Caco-2 (cell line): ENCODE data around the gene TPSB2. TPM values are rescaled to one million over a fixed set of nuclear protein-coding genes. Genes with fewer than 3 reads are reported as not detected.
"Not testable (repeated sequence)": the region's sequence is repeated elsewhere in the genome, so short reads cannot be mapped to it uniquely, and the experiment has no call there.

Experiments
- BruUV-seq: library from RNA; stranded (reverse); fragments of 400-500 nt; replicated peaks from 2 replicates; lab custom pipeline; 2021; lab: Mats Ljungman, UMichigan
- CTCF ChIA-PET: fragments of 300-600 bp; sonication (Branson Sonifier 250); formaldehyde crosslinking; loops from one replicate; lab custom pipeline; 2022; ENCODE audit warnings: antibody characterized with exemption; lab: Charles Lee
- POLR2A ChIA-PET: fragments of 300-600 bp; sonication (Branson Sonifier 250); formaldehyde crosslinking; loops from one replicate; lab custom pipeline; 2022; ENCODE audit warnings: antibody characterized with exemption; lab: Charles Lee
- DNase-seq, 2 experiments: peaks; one replicate each; pipeline versions ENCODE4 v3.0.0 to v3.0.0-alpha.2; 2020 to 2022
- H3K27me3 ChIP-seq: replicated peaks from 2 replicates; pipeline ENCODE4 v1.6.0; 2011; ENCODE audit warnings: low read length; ENCODE audit not compliant: control insufficient read depth, insufficient read depth
- H3K36me3 ChIP-seq: 2 replicates; pipeline ENCODE4 v1.5.1; 2011; ENCODE audit warnings: low read length; ENCODE audit not compliant: control insufficient read depth, insufficient read depth
- H3K4me1 ChIP-seq: fragments of 250-450 bp; sonication (Bioruptor Pico); 2 replicates; pipeline ENCODE4 v1.5.1; 2020; ENCODE audit warnings: mild to moderate bottlenecking
- H3K4me3 ChIP-seq: 2 replicates; pipeline ENCODE4 v1.5.1; 2011; ENCODE audit warnings: low read depth, mild to moderate bottlenecking, control low read depth, low read length
- H3K9me3 ChIP-seq: fragments of 250-450 bp; sonication (Bioruptor Pico); 2 replicates; pipeline ENCODE4 v1.5.1; 2020; ENCODE audit warnings: mild to moderate bottlenecking, moderate library complexity
- H3K27ac Mint-ChIP-seq: one replicate; pipeline ENCODE4 v1.8.0; 2022; ENCODE audit warnings: mixed read lengths; ENCODE audit not compliant: unreplicated experiment
- H3K27me3 Mint-ChIP-seq: one replicate; pipeline ENCODE4 v1.8.0; 2022; ENCODE audit warnings: mixed read lengths; ENCODE audit not compliant: insufficient read depth, unreplicated experiment
- H3K36me3 Mint-ChIP-seq: one replicate; pipeline ENCODE4 v1.8.0; 2022; ENCODE audit warnings: mild to moderate bottlenecking, mixed read lengths; ENCODE audit not compliant: insufficient read depth, unreplicated experiment
- H3K4me1 Mint-ChIP-seq: one replicate; pipeline ENCODE4 v1.8.0; 2022; ENCODE audit warnings: low read depth, mixed read lengths; ENCODE audit not compliant: unreplicated experiment
- H3K4me3 Mint-ChIP-seq: one replicate; pipeline ENCODE4 v1.8.0; 2022; ENCODE audit warnings: mild to moderate bottlenecking, moderate library complexity, mixed read lengths; ENCODE audit not compliant: unreplicated experiment
- H3K9me3 Mint-ChIP-seq: one replicate; pipeline ENCODE4 v1.8.0; 2022; ENCODE audit warnings: mixed read lengths; ENCODE audit not compliant: unreplicated experiment
- intact Hi-C: fragments of 100-400 bp; cut with micrococcal nuclease; formaldehyde crosslinking; loops from one replicate; pipeline ENCODE4 v1.10.0; 2022; ENCODE audit not compliant: unreplicated experiment
- total RNA-seq: library from RNA; stranded (reverse); gene quantifications from 2 replicates; pipeline ENCODE4 v1.2.3, GENCODE V29; 2022
- TF ChIP-seq, protein P1 (sequence below), 2 experiments: fragments of 200-600 bp in 1 of 2; IDR thresholded peaks; 1 replicate in 1 of 2; 2 replicates in 1 of 2; pipeline versions ENCODE4 v1.5.1 to v1.8.0; 2011 to 2022; ENCODE audit warnings: antibody characterized with exemption in 1 of 2, control low read depth in 1 of 2, inconsistent platforms in 1 of 2, low read depth in 1 of 2, low read length in 1 of 2, mild to moderate bottlenecking in 1 of 2, moderate library complexity in 1 of 2; ENCODE audit not compliant: insufficient read depth in 1 of 2, severe bottlenecking in 1 of 2, unreplicated experiment in 1 of 2

Gene TPSB2
- total RNA-seq, 1 experiment from 2014 or later = not detected

- ChIA-PET POLR2A (no interaction called here), CTCF (no interaction called here)
- Histone ChIP-seq H3K27me3 (no peaks in the 10 kb centered on the region; the same call in 1 of the 2 replicates), H3K9me3 (no peaks in the 10 kb centered on the region), H3K4me3 (no peak overlapping the region), H3K4me1 (no peaks in the 10 kb centered on the region), H3K36me3 (no peaks in the 10 kb centered on the region)
- Mint-ChIP-seq H3K36me3 (no peaks in the 10 kb centered on the region), H3K27me3 (peaks cover 2% of the 10 kb centered on the region), H3K9me3 (peaks cover 7% of the 10 kb centered on the region), H3K27ac (no peak overlapping the region), H3K4me3 (no peak overlapping the region), H3K4me1 (no peaks in the 10 kb centered on the region)
- BruUV-seq = no TSS peak
- TF ChIP-seq, protein P1, sequence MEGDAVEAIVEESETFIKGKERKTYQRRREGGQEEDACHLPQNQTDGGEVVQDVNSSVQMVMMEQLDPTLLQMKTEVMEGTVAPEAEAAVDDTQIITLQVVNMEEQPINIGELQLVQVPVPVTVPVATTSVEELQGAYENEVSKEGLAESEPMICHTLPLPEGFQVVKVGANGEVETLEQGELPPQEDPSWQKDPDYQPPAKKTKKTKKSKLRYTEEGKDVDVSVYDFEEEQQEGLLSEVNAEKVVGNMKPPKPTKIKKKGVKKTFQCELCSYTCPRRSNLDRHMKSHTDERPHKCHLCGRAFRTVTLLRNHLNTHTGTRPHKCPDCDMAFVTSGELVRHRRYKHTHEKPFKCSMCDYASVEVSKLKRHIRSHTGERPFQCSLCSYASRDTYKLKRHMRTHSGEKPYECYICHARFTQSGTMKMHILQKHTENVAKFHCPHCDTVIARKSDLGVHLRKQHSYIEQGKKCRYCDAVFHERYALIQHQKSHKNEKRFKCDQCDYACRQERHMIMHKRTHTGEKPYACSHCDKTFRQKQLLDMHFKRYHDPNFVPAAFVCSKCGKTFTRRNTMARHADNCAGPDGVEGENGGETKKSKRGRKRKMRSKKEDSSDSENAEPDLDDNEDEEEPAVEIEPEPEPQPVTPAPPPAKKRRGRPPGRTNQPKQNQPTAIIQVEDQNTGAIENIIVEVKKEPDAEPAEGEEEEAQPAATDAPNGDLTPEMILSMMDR (IDR thresholded peaks at IDR 0.05; ENCODE audit: insufficient read depth in 1 of 2, low read depth in 1 of 2, low read length in 1 of 2, severe bottlenecking in 1 of 2, unreplicated experiment in 1 of 2) = no peak
- no peak for DNase-seq
- intact Hi-C loops = no loop called here
These were observed 42.6 kb upstream of the TPSB2 start for GRCh38 chr16:1272453-1273198.

GRCh38 chr16:1271724-1272413 is 41.9 kb upstream of the TPSB2 start:
- POLR2A ChIA-PET, intact Hi-C loops, H3K36me3 Mint-ChIP-seq, H3K36me3 ChIP-seq, H3K9me3 Mint-ChIP-seq, H3K4me1 ChIP-seq, H3K9me3 ChIP-seq, BruUV-seq, H3K27me3 Mint-ChIP-seq, H3K4me3 Mint-ChIP-seq, CTCF ChIA-PET, H3K4me1 Mint-ChIP-seq, H3K4me3 ChIP-seq, H3K27ac Mint-ChIP-seq, DNase-seq, H3K27me3 ChIP-seq: not testable (repeated sequence)

DNA sequence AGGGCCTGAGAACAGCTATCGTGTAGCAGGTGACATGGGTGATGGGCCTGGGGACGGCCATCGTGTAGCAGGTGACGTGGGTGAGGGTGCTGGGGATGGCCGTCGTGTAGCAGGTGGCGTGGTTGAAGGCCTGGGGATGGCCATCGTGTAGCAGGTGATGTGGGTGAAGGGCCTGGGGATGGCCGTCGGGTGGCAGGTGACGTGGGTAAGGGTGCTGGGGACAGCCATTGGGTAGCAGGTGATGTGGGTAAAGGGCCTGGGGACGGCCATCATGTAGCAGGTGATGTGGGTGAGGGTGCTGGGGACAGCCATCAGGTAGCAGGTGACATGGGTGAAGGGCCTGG is 41.4 kb upstream of the TPSB2 start:
- ChIA-PET CTCF (no interaction called here), POLR2A (no interaction called here)
- TF ChIP-seq, protein P1 (IDR thresholded peaks at IDR 0.05; ENCODE audit: insufficient read depth in 1 of 2, low read depth in 1 of 2, low read length in 1 of 2, severe bottlenecking in 1 of 2, unreplicated experiment in 1 of 2) = no peak
- peaks cover 7% of the 10 kb centered on the region for H3K9me3 Mint-ChIP-seq
- no peak overlapping the region for H3K4me3 Mint-ChIP-seq
- Histone ChIP-seq H3K4me3 (no peak overlapping the region), H3K4me1 (no peaks in the 10 kb centered on the region), H3K27me3 (no peaks in the 10 kb centered on the region; the same call in 1 of the 2 replicates), H3K9me3 (no peaks in the 10 kb centered on the region), H3K36me3 (no peaks in the 10 kb centered on the region)
- intact Hi-C loops = no loop called here
- H3K27me3 Mint-ChIP-seq = peaks cover 5% of the 10 kb centered on the region
- H3K27ac Mint-ChIP-seq = no peak overlapping the region
- H3K36me3 Mint-ChIP-seq = peaks cover 3% of the 10 kb centered on the region
- H3K4me1 Mint-ChIP-seq = no peaks in the 10 kb centered on the region
- DNase-seq = no peak
- BruUV-seq = no TSS peak

- H3K4me1 ChIP-seq, H3K9me3 Mint-ChIP-seq, H3K4me3 ChIP-seq, H3K4me1 Mint-ChIP-seq, H3K9me3 ChIP-seq, intact Hi-C loops, H3K36me3 Mint-ChIP-seq, H3K27ac Mint-ChIP-seq, H3K4me3 Mint-ChIP-seq, H3K27me3 ChIP-seq, POLR2A ChIA-PET, H3K27me3 Mint-ChIP-seq, DNase-seq, BruUV-seq, H3K36me3 ChIP-seq: not testable (repeated sequence)
- CTCF ChIA-PET = interaction anchor here (0.5 kb wide), 1 partner anchor 18 kb away, joined by 3 read pairs; no protein-coding TSS in a partner anchor
These were observed 39.4 kb upstream of the TPSB2 start for GRCh38 chr16:1269418-1269817.
